Lower leg skin (tissue), 4 donors: ENCODE measurements around the gene DHRS7B. TPM values are rescaled to one million over a fixed set of nuclear protein-coding genes. Genes with fewer than 3 reads are reported as not detected.
"Not testable (repeated sequence)": the region's sequence is repeated elsewhere in the genome, so short reads cannot be mapped to it uniquely, and the experiment has no call there.

Source experiments
- DNase-seq, 2 donors: peaks; one replicate each; pipeline ENCODE4 v3.0.0-alpha.2; 2019; ENCODE audit warnings: low spot score in 2 of 2
- H3K4me3 ChIP-seq: fragments of 200-600 bp; sonication (generic); 2 replicates; pipeline ENCODE4 v1.5.1; 2017; ENCODE audit warnings: mild to moderate bottlenecking, low read depth; ENCODE audit not compliant: poor library complexity, severe bottlenecking
- POLR2A ChIP-seq, 2 donors: fragments of 450-650 bp; IDR thresholded peaks; one replicate each; pipeline ENCODE4 v1.6.1; 2016 to 2017; ENCODE audit warnings: antibody characterized with exemption in 2 of 2, mild to moderate bottlenecking in 1 of 2, moderate library complexity in 1 of 2
- WGBS, 2 donors: methylation state at CpG; one replicate each; pipeline ENCODE4 v1.1.5; 2018; 5-methylcytosine and 5-hydroxymethylcytosine counted together
- intact Hi-C: fragments of 100-400 bp; cut with DNase I; formaldehyde crosslinking; loops from one replicate; pipeline ENCODE4 v1.15.0; 2023; ENCODE audit warnings: low total_unique reads
- total RNA-seq, 4 donors: library from RNA; depleted of rRNA; stranded (reverse); fragments of >200 nt; gene quantifications; one replicate each; pipeline ENCODE4 v1.1.0, GENCODE V29; 2016
- TF ChIP-seq, protein P1 (sequence below), 3 donors: fragments of 450-650 bp; IDR thresholded peaks; one replicate each; pipeline ENCODE4 v1.5.1; 2016; ENCODE audit warnings: antibody characterized with exemption in 3 of 3, mild to moderate bottlenecking in 3 of 3, moderate library complexity in 2 of 3

DHRS7B gene
- total RNA-seq, 4 donors from 2014 or later, result 35.2 to 59.4 (median 39.6) TPM

GRCh38 chr17:21106316-21106715 is 20.4 kb upstream of the DHRS7B start:
- 90 to 91% methylated on average over 3 of the region's 3 CpGs for WGBS, 2 donors
- TF ChIP-seq POLR2A (IDR thresholded peaks at IDR 0.05), result no peak
- TF ChIP-seq, protein P1, sequence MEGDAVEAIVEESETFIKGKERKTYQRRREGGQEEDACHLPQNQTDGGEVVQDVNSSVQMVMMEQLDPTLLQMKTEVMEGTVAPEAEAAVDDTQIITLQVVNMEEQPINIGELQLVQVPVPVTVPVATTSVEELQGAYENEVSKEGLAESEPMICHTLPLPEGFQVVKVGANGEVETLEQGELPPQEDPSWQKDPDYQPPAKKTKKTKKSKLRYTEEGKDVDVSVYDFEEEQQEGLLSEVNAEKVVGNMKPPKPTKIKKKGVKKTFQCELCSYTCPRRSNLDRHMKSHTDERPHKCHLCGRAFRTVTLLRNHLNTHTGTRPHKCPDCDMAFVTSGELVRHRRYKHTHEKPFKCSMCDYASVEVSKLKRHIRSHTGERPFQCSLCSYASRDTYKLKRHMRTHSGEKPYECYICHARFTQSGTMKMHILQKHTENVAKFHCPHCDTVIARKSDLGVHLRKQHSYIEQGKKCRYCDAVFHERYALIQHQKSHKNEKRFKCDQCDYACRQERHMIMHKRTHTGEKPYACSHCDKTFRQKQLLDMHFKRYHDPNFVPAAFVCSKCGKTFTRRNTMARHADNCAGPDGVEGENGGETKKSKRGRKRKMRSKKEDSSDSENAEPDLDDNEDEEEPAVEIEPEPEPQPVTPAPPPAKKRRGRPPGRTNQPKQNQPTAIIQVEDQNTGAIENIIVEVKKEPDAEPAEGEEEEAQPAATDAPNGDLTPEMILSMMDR (IDR thresholded peaks at IDR 0.05), result no peak
- DNase-seq, result peak in 1 of 2 donors; percentile 72
- intact Hi-C loops, result no loop called here
- no peak overlapping the region for H3K4me3 ChIP-seq

- 87 to 90% methylated on average over 7 of the region's 7 CpGs for WGBS, 2 donors
- intact Hi-C loops, H3K4me3 ChIP-seq: not testable (repeated sequence)
- DNase-seq, result peak in 1 of 2 donors; percentile 64
These were observed 19.6 kb upstream of the DHRS7B start for GRCh38 chr17:21107067-21107650.

DNA sequence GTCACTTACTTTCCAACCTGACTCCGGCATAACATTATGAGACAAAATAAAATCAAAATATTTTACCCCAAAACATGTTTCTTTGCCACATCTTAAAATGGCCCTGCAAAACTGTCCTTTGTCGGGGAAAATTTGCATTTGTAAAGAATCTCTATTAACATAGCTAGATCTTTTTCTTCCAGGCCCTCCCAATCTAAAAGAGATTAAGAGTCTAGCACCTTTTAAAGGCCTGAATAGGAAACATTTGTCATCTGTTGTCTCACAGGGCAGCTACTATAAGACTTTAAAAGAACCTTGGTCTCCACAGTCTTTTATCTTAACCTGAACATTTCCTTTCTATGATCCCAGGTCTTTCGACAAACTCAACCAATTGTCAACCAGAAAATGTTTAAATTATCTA is 18.1 kb upstream of the DHRS7B start:
- TF ChIP-seq, protein P1 (IDR thresholded peaks at IDR 0.05), result no peak
- no peak for TF ChIP-seq POLR2A (IDR thresholded peaks at IDR 0.05)
- WGBS, 2 donors, result 90 to 98% methylated on average over 3 of the region's 3 CpGs
- no peak overlapping the region for H3K4me3 ChIP-seq
- no peak for DNase-seq
- intact Hi-C loops, result no loop called here

GRCh38 chr17:21113049-21113690 is 13.6 kb upstream of the DHRS7B start:
- intact Hi-C loops, result no loop called here
- TF ChIP-seq, protein P1 (IDR thresholded peaks at IDR 0.05), result no peak
- TF ChIP-seq POLR2A (IDR thresholded peaks at IDR 0.05), result no peak
- no peak overlapping the region for H3K4me3 ChIP-seq
- 65 to 69% methylated on average over 5 of the region's 5 CpGs for WGBS, 2 donors
- DNase-seq, result no peak

GRCh38 chr17:21113716-21114115 is 13.0 kb upstream of the DHRS7B start:
- intact Hi-C loops, result no loop called here
- TF ChIP-seq, protein P1 (IDR thresholded peaks at IDR 0.05), result no peak
- no peak for TF ChIP-seq POLR2A (IDR thresholded peaks at IDR 0.05)
- peak in 1 of 2 donors; percentile 26 for DNase-seq
- WGBS, 2 donors, result 46 to 56% methylated on average over 1 of the region's 1 CpG
- H3K4me3 ChIP-seq, result no peak overlapping the region

GRCh38 chr17:21114791-21115190 is 12.0 kb upstream of the DHRS7B start:
- 80 to 86% methylated on average over 4 of the region's 4 CpGs for WGBS, 2 donors
- intact Hi-C loops, result not testable (repeated sequence)

More at GRCh38 chr17:21114791-21115190, 12.0 kb upstream of the DHRS7B start:
- DNase-seq, result peak in 1 of 2 donors; percentile 50
- H3K4me3 ChIP-seq, result not testable (repeated sequence)
